Stimulated activated naive B cell treated with anti-CD40 and anti-IgM and Interleukin-4, amounts not matched to agents 10 μg/mL and 1 μg/mL and 100 μg/mL, for 72 hours (primary cell): ENCODE data around the gene CTDNEP1.
A peak's percentile ranks its signal among the peaks of the same experiment; 100 is the strongest.

Experiments
- ATAC-seq, 2 donors: fragments of 150-1000 bp; cut with Tn5 transposase; replicated peaks; 2 replicates each; pipeline ENCODE4 v1.10.0; 2021; ENCODE audit warnings: moderate library complexity in 1 of 2
- DNase-seq: peaks from one replicate; pipeline ENCODE4 v3.0.0; 2021
- H3K27ac Mint-ChIP-seq: one replicate; pipeline ENCODE4 v1.8.0; 2022; ENCODE audit warnings: mild to moderate bottlenecking, mixed read lengths
- H3K27me3 Mint-ChIP-seq, 2 donors: one replicate each; pipeline ENCODE4 v1.8.0; 2022; ENCODE audit warnings: mixed read lengths in 2 of 2
- H3K36me3 Mint-ChIP-seq, 2 donors: one replicate each; pipeline ENCODE4 v1.8.0; 2022; ENCODE audit warnings: mixed read lengths in 2 of 2, mild to moderate bottlenecking in 1 of 2
- H3K4me1 Mint-ChIP-seq, 2 donors: one replicate each; pipeline ENCODE4 v1.8.0; 2022; ENCODE audit warnings: mixed read lengths in 2 of 2, mild to moderate bottlenecking in 1 of 2
- H3K4me3 Mint-ChIP-seq, 2 donors: one replicate each; pipeline ENCODE4 v1.8.0; 2022; ENCODE audit warnings: mild to moderate bottlenecking in 2 of 2, mixed read lengths in 2 of 2, moderate library complexity in 1 of 2
- H3K9me3 Mint-ChIP-seq, 2 donors: one replicate each; pipeline ENCODE4 v1.8.0; 2022; ENCODE audit warnings: mixed read lengths in 2 of 2, mild to moderate bottlenecking in 1 of 2

The CTDNEP1 gene

GRCh38 chr17:7214300-7215135 lies 37.0 kb downstream of the CTDNEP1 start:
- Mint-ChIP-seq H3K4me3 (peak overlapping the region; percentile 86 to 97), H3K36me3 (no peaks in the 10 kb centered on the region), H3K4me1 (peaks cover 49 to 58% of the 10 kb centered on the region in 2 donors), H3K27me3 (peaks cover 0 to 24% of the 10 kb centered on the region in 2 donors), H3K27ac (peak overlapping the region; percentile 97), H3K9me3 (no peaks in the 10 kb centered on the region)
- peak; percentile 77 to 87 for ATAC-seq
- DNase-seq: peak; percentile 99

DNA sequence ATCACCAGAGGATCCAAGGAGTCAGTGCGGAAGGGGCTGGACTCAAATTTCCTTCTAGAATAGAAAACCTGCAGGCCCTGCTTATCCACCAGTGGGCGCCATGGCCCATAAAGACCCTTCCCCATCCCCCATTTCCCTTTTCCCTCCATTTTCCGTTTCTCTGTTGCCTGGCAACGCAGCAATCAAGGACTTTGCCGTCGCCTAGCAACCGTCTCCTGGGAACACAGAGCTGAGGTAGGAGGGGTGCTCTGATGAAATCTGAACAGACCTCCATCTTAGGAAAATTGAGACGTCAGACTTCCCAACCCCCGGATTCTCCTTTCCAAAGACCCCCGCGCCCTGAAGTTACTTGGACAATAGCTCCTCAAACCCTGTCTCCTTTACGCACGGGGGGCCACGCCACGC lies 37.6 kb downstream of the CTDNEP1 start:
- ATAC-seq: peak; percentile 8 to 12
- no peak for DNase-seq
- peak overlapping the region; percentile 86 to 97 for H3K4me3 Mint-ChIP-seq

GRCh38 chr17:7211491-7212273 lies 39.9 kb downstream of the CTDNEP1 start:
- Mint-ChIP-seq H3K4me3 (no peak overlapping the region), H3K4me1 (peaks cover 31 to 35% of the 10 kb centered on the region in 2 donors), H3K9me3 (no peaks in the 10 kb centered on the region), H3K27me3 (peaks cover 0 to 24% of the 10 kb centered on the region in 2 donors), H3K36me3 (no peaks in the 10 kb centered on the region), H3K27ac (no peak overlapping the region)
- no peak for DNase-seq
- ATAC-seq: no peak

More for the DNA sequence above, 37.6 kb downstream of the CTDNEP1 start:
- Mint-ChIP-seq H3K4me1 (peaks cover 45 to 51% of the 10 kb centered on the region in 2 donors), H3K27me3 (peaks cover 0 to 24% of the 10 kb centered on the region in 2 donors), H3K9me3 (no peaks in the 10 kb centered on the region), H3K36me3 (no peaks in the 10 kb centered on the region), H3K27ac (peak overlapping the region; percentile 97)

- ATAC-seq (no peak), DNase-seq (no peak)
- Mint-ChIP-seq H3K4me1 (peaks cover 32% of the 10 kb centered on the region in 2 donors), H3K36me3 (peaks cover 0 to 3% of the 10 kb centered on the region in 2 donors), H3K27ac (no peak overlapping the region), H3K4me3 (no peak overlapping the region), H3K27me3 (peaks cover 0 to 24% of the 10 kb centered on the region in 2 donors), H3K9me3 (no peaks in the 10 kb centered on the region)
These were observed 42.6 kb downstream of the CTDNEP1 start for GRCh38 chr17:7208754-7209460.

DNA sequence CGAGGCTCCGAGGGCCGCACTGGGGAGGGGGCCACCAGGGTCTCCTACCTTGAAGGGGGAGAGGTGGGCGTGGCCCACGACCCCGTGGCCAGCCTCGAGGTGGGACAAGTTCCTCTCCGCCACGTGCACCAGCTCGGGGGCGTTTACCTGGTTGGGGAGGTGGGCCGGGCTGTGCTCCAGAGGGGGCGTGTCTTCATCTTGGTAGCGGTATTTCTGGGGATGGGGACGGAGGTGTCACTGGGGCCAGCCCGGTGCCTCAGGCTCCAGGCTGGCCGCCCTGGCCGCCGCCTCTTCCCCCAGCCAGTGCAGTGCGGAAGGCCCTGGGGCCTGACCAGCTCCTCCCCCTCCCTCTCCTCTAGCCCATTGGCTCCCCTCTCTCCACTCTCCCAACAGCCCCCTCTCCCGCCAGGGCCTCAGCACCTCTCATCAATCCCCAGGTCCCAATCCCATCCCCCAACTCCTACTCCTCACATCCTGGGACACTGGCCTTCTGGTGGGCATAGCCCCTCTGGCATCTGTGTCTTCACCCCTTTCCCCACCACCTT lies 43.4 kb downstream of the CTDNEP1 start:
- Mint-ChIP-seq H3K27ac (no peak overlapping the region), H3K36me3 (peaks cover 0 to 3% of the 10 kb centered on the region in 2 donors)
- DNase-seq: no peak

DNA sequence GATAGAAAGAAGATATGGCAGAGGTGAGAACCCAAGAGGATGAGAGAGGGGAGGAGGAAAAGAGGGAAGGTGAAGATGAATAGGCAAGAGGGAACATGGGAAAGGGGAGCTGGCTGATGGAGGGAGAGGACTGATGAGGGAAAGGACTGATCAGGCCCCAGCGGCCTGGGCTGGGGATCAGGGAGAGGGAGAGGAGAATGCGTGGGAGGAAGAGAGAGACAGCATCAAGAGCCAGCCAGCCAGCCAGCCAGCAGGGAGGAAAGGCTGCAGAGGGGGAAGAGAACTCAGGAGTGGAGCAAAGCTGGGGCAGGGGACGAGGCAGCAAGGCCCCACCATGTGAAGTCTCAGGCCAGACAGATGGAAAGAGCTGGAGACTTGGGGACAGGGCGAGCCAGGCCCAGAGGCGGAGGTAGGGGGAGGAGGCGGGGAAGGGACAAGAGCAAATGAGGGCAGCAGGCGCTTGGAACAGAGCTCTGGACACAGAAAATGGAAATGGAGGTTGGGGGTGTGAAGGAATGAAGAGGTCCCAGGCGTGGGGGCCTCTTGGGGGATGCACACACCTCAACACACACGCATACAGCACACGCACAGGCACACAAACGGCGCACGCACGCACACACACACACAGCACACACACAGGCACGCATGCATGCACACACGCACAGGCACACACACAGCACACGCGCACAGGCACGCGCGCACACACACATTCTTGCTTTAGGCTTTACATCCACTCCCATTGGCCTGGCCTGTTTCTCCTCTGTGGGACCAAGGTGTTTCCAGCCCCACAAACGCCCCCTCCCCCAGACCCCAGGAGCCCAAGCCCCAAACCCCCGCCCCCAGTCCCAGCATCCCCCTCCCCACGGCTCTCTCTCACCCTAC lies 44.2 kb downstream of the CTDNEP1 start:
- peak overlapping the region; percentile 9 for H3K27ac Mint-ChIP-seq

More for the DNA sequence above, 43.4 kb downstream of the CTDNEP1 start:
- Mint-ChIP-seq H3K4me1 (peaks cover 26% of the 10 kb centered on the region in 2 donors), H3K27me3 (peaks cover 0 to 18% of the 10 kb centered on the region in 2 donors), H3K9me3 (no peaks in the 10 kb centered on the region), H3K4me3 (no peak overlapping the region)
- ATAC-seq: no peak

GRCh38 chr17:7205561-7205960 lies 46.0 kb downstream of the CTDNEP1 start:
- no peak for ATAC-seq

More for the DNA sequence above, 44.2 kb downstream of the CTDNEP1 start:
- Mint-ChIP-seq H3K9me3 (no peaks in the 10 kb centered on the region), H3K27me3 (peaks cover 0 to 17% of the 10 kb centered on the region in 2 donors), H3K4me1 (peaks cover 26% of the 10 kb centered on the region in 2 donors), H3K4me3 (no peak overlapping the region), H3K36me3 (peaks cover 0 to 3% of the 10 kb centered on the region in 2 donors)
- no peak for DNase-seq
- no peak for ATAC-seq

GRCh38 chr17:7204828-7205461 lies 46.6 kb downstream of the CTDNEP1 start:
- Mint-ChIP-seq H3K27ac (peak overlapping the region; percentile 97), H3K9me3 (no peaks in the 10 kb centered on the region), H3K36me3 (peaks cover 0 to 3% of the 10 kb centered on the region in 2 donors), H3K4me3 (peak overlapping the region; percentile 88 to 91), H3K4me1 (peaks cover 22 to 26% of the 10 kb centered on the region in 2 donors), H3K27me3 (peaks cover 0 to 2% of the 10 kb centered on the region in 2 donors)
- ATAC-seq (peak; percentile 93 to 95), DNase-seq (peak; percentile 92)

More at GRCh38 chr17:7205561-7205960, 46.0 kb downstream of the CTDNEP1 start:
- H3K27ac Mint-ChIP-seq: peak overlapping the region; percentile 97
- DNase-seq: no peak
- H3K27me3 Mint-ChIP-seq: peaks cover 0 to 8% of the 10 kb centered on the region in 2 donors
- H3K9me3 Mint-ChIP-seq: no peaks in the 10 kb centered on the region
- peak overlapping the region; percentile 88 to 91 for H3K4me3 Mint-ChIP-seq
- H3K36me3 Mint-ChIP-seq: peaks cover 0 to 3% of the 10 kb centered on the region in 2 donors
- peaks cover 22 to 26% of the 10 kb centered on the region in 2 donors for H3K4me1 Mint-ChIP-seq

DNA sequence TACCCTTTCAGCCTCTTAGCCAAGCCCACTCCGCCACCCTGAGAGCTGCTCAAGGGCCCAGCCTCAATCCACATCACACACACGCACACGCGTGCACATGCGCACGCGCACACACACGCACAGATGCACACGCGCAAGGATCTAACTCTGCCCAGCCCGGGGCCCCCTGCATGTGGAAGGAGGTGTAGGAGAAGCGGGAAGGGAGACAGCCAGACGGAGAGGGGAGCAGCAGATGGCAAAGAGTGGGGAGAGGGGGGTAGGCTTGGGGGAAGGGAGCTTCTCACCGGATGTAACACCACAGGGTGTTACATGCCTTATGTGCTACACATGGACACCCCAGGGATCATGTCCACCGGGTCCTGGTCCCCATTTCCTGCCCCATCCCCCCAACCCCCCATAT lies 47.2 kb downstream of the CTDNEP1 start:
- peaks cover 0 to 3% of the 10 kb centered on the region in 2 donors for H3K36me3 Mint-ChIP-seq
- ATAC-seq: peak in 1 of 2 donors; percentile 2
- H3K27me3 Mint-ChIP-seq: no peaks in the 10 kb centered on the region

GRCh38 chr17:7203391-7203790 lies 48.1 kb downstream of the CTDNEP1 start:
- H3K4me3 Mint-ChIP-seq: no peak overlapping the region
- no peaks in the 10 kb centered on the region for H3K9me3 Mint-ChIP-seq
- peak overlapping the region; percentile 63 for H3K27ac Mint-ChIP-seq
- peaks cover 22 to 26% of the 10 kb centered on the region in 2 donors for H3K4me1 Mint-ChIP-seq
- H3K36me3 Mint-ChIP-seq: peaks cover 0 to 3% of the 10 kb centered on the region in 2 donors
- DNase-seq: no peak
- no peaks in the 10 kb centered on the region for H3K27me3 Mint-ChIP-seq
- no peak for ATAC-seq

More for the DNA sequence above, 47.2 kb downstream of the CTDNEP1 start:
- no peak for DNase-seq
- no peaks in the 10 kb centered on the region for H3K9me3 Mint-ChIP-seq
- H3K4me1 Mint-ChIP-seq: peaks cover 22 to 26% of the 10 kb centered on the region in 2 donors
- peak overlapping the region; percentile 97 for H3K27ac Mint-ChIP-seq
- peak overlapping the region; percentile 88 to 91 for H3K4me3 Mint-ChIP-seq

DNA sequence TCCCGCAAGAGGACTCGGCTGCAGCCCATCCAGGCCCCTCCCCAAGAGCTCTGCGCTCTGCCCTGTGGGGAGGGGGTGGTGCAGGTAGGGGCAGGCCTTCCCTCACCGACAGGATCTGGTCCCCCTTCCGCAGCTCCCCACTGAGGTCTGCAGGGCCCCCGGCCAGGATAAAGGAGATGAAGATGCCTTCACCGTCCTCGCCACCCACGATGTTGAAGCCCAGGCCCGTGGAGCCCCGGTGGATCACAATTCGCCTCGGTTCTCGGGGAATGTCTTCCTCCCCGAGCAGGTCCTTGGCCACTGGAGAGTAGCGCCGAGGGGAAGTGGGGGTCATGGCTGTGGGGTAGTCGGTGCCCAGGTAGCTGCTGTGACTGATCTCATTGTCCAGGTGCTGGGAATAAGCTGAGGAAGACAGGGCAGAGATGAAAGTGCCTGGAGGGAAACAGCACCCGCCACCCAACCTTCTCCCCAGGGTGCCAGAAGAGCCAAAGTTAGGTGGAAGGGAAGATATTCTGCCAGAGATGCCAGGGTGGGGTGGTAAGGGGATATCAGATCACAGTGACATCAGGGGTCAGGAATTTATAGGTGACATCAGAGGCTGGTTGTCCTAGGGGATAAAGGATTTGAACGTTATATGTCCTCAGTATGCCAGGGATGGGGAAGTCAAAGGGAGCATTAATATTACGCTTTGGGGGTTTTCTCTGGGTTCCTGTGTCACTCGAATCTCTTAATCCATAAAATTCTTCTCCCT lies 54.7 kb downstream of the CTDNEP1 start:
- H3K36me3 Mint-ChIP-seq: peaks cover 0 to 3% of the 10 kb centered on the region in 2 donors
- no peak for DNase-seq
- H3K9me3 Mint-ChIP-seq: no peaks in the 10 kb centered on the region
- H3K4me3 Mint-ChIP-seq: no peak overlapping the region
- H3K27ac Mint-ChIP-seq: no peak overlapping the region
- H3K27me3 Mint-ChIP-seq: no peaks in the 10 kb centered on the region
- ATAC-seq: no peak
- no peaks in the 10 kb centered on the region for H3K4me1 Mint-ChIP-seq

DNA sequence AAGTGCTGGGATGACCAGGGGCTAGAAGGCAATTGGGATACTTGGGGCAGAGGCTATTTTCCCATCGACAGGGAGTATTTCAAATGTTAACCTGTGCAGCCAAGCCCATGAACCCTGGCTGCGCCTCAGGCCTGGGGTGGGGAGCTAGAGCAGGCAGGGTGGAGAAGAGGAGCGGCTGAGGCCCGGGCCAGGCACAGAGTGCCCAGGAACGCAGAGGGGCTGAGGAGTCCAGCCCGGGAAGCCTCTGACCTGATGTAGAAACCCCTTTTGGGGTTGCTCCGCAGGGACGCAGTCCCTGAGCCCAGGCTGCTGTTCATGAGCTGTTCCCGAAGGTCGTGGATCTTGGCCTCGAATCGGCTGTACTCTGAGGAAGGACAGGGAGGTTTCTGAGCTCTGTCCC lies 55.6 kb downstream of the CTDNEP1 start:
- no peaks in the 10 kb centered on the region for H3K4me1 Mint-ChIP-seq
- no peaks in the 10 kb centered on the region for H3K27me3 Mint-ChIP-seq
- peaks cover 0 to 3% of the 10 kb centered on the region in 2 donors for H3K36me3 Mint-ChIP-seq
- H3K4me3 Mint-ChIP-seq: no peak overlapping the region
- H3K27ac Mint-ChIP-seq: no peak overlapping the region
- DNase-seq (no peak), ATAC-seq (no peak)
- no peaks in the 10 kb centered on the region for H3K9me3 Mint-ChIP-seq
